SK-N-SH (cell line): ENCODE results near the gene ADAMTS2. TPM values are rescaled to one million over a fixed set of nuclear protein-coding genes. Genes with fewer than 3 reads are reported as not detected.

ENCODE experiments used
- CTCF ChIA-PET: fragments of 300-600, 350-600 bp; formaldehyde crosslinking; extraction: SDS; loops from one replicate; lab custom pipeline; 2021; lab: Yijun Ruan, JAX
- POLR2A ChIA-PET: fragments of 350-600 bp; sonication (Branson Sonifier 250); formaldehyde crosslinking; extraction: SDS; loops from one replicate; lab custom pipeline; 2020; ENCODE audit warnings: antibody characterized with exemption, inconsistent platforms; lab: Yijun Ruan, JAX
- DNase-seq: peaks from one replicate; pipeline ENCODE4 v3.0.0; 2012
- H2AFZ ChIP-seq: fragments of 200-600 bp; sonication (generic); 2 replicates; pipeline ENCODE4 v1.8.1; 2016; ENCODE audit warnings: antibody characterized with exemption, mild to moderate bottlenecking, low read depth
- H3F3A ChIP-seq: fragments of 200-600 bp; sonication (generic); replicated peaks from 2 replicates; pipeline ENCODE3; 2016; ENCODE audit warnings: antibody characterized with exemption, mild to moderate bottlenecking; ENCODE audit not compliant: insufficient read depth
- H3K27ac ChIP-seq, 2 experiments: fragments of 200-500 bp in 1 of 2; fragments of 200-600 bp in 1 of 2; sonication (Bioruptor generic) in 1 of 2; sonication (generic), shearing (Covaris generic) in 1 of 2; 2 replicates each; pipeline versions ENCODE4 v1.5.1 to v1.6.1; 2014 to 2016; ENCODE audit warnings: low read depth in 2 of 2, inconsistent platforms in 1 of 2, low read length in 1 of 2, mild to moderate bottlenecking in 1 of 2, mixed read lengths in 1 of 2
- H3K27me3 ChIP-seq: fragments of 200-600 bp; sonication (generic), shearing (Covaris generic); 2 replicates; pipeline ENCODE4 v1.6.1; 2016; ENCODE audit warnings: mixed run types; ENCODE audit not compliant: insufficient read depth
- H3K36me3 ChIP-seq, 2 experiments: fragments of 200-500 bp in 1 of 2; fragments of 200-600 bp in 1 of 2; sonication (Bioruptor generic) in 1 of 2; sonication (generic) in 1 of 2; replicated peaks in 1 of 2; 2 replicates each; pipeline versions ENCODE3 to v1.5.1; 2014 to 2016; ENCODE audit warnings: low read length in 1 of 2, mild to moderate bottlenecking in 1 of 2; ENCODE audit not compliant: insufficient read depth in 2 of 2, control insufficient read depth in 1 of 2
- H3K4me1 ChIP-seq, 2 experiments: fragments of 200-500 bp in 1 of 2; fragments of 200-600 bp in 1 of 2; sonication (Bioruptor generic) in 1 of 2; sonication (generic), shearing (Covaris generic) in 1 of 2; 2 replicates each; pipeline versions ENCODE4 v1.5.1 to v1.6.1; 2014 to 2016; ENCODE audit warnings: low read depth in 1 of 2, low read length in 1 of 2, mixed run types in 1 of 2; ENCODE audit not compliant: insufficient read depth in 2 of 2, control insufficient read depth in 1 of 2
- H3K4me2 ChIP-seq: fragments of 200-600 bp; sonication (generic), shearing (Covaris generic); 2 replicates; pipeline ENCODE4 v1.6.1; 2017; ENCODE audit warnings: mixed run types
- H3K4me3 ChIP-seq, 2 experiments: fragments of 200-500 bp in 1 of 2; fragments of 200-600 bp in 1 of 2; sonication (Bioruptor generic) in 1 of 2; sonication (generic), shearing (Covaris generic) in 1 of 2; 2 replicates each; pipeline versions ENCODE4 v1.5.1 to v1.8.1; 2014 to 2016; ENCODE audit warnings: low read depth in 2 of 2, inconsistent platforms in 1 of 2, low read length in 1 of 2, mild to moderate bottlenecking in 1 of 2, mixed read lengths in 1 of 2, moderate library complexity in 1 of 2
- H3K79me2 ChIP-seq: fragments of 200-600 bp; sonication (generic); 2 replicates; pipeline ENCODE4 v1.8.1; 2017; ENCODE audit warnings: mild to moderate bottlenecking; ENCODE audit not compliant: insufficient read depth
- H3K9ac ChIP-seq: fragments of 200-600 bp; sonication (generic); 2 replicates; pipeline ENCODE4 v1.6.1; 2017; ENCODE audit warnings: mixed run types
- H3K9me2 ChIP-seq: fragments of 200-600 bp; sonication (generic); 2 replicates; pipeline ENCODE4 v1.6.1; 2017; ENCODE audit warnings: mixed run types
- H3K9me3 ChIP-seq: fragments of 200-600 bp; sonication (generic); 2 replicates; pipeline ENCODE4 v1.6.1; 2017; ENCODE audit warnings: mixed run types, mild to moderate bottlenecking, moderate library complexity
- H4K20me1 ChIP-seq: fragments of 200-600 bp; sonication (generic); 2 replicates; pipeline ENCODE4 v1.6.1; 2017; ENCODE audit warnings: mild to moderate bottlenecking, mixed run types; ENCODE audit not compliant: insufficient read depth
- CHD2 ChIP-seq: fragments of 150-350 bp; IDR thresholded peaks from 2 replicates; pipeline ENCODE4 v1.6.1; 2018; ENCODE audit warnings: low read length; ENCODE audit not compliant: partially characterized antibody
- EZH2phosphoT487 ChIP-seq: fragments of 200-600 bp; sonication (generic); IDR thresholded peaks from 2 replicates; pipeline ENCODE4 v1.6.1; 2017; ENCODE audit warnings: low read depth, mixed run types, mild to moderate bottlenecking, antibody characterized with exemption, moderate library complexity, borderline replicate concordance
- FOSL2 ChIP-seq: IDR thresholded peaks from 2 replicates; pipeline ENCODE4 v1.4.0; 2012; ENCODE audit warnings: low read depth, mild to moderate bottlenecking, moderate library complexity, borderline replicate concordance
- GABPA ChIP-seq: IDR thresholded peaks from 2 replicates; pipeline ENCODE4 v1.4.0; 2012; ENCODE audit warnings: low read depth, mild to moderate bottlenecking
- GATA2 ChIP-seq: sonication (generic); formaldehyde crosslinking; IDR thresholded peaks from 2 replicates; pipeline ENCODE4 v1.5.0; 2020; ENCODE audit warnings: mild to moderate bottlenecking, missing genetic modification reagents
- JUND ChIP-seq: IDR thresholded peaks from 2 replicates; pipeline ENCODE4 v1.4.0; 2012
- MEF2A ChIP-seq: IDR thresholded peaks from 2 replicates; pipeline ENCODE4 v1.4.0; 2012; ENCODE audit warnings: low read depth, borderline replicate concordance
- RAD21 ChIP-seq: IDR thresholded peaks from 2 replicates; pipeline ENCODE4 v1.6.1; 2012; ENCODE audit warnings: mild to moderate bottlenecking, low read length
- RFX5 ChIP-seq: IDR thresholded peaks from 2 replicates; pipeline ENCODE4 v1.6.1; 2012; ENCODE audit warnings: mild to moderate bottlenecking, improper control_type of control experiment, low read length
- TCF12 ChIP-seq: IDR thresholded peaks from 2 replicates; pipeline ENCODE4 v1.4.0; 2012
- TEAD4 ChIP-seq: IDR thresholded peaks from 2 replicates; pipeline ENCODE4 v1.4.0; 2012; ENCODE audit warnings: mild to moderate bottlenecking, borderline replicate concordance; ENCODE audit not compliant: insufficient read depth
- YY1 ChIP-seq: IDR thresholded peaks from 2 replicates; pipeline ENCODE4 v1.4.0; 2012; ENCODE audit warnings: low read depth, mild to moderate bottlenecking
- WGBS: methylation state at CpG from one replicate; pipeline ENCODE4 v1.1.6; 2017; ENCODE audit warnings: low lambda C conversion rate; 5-methylcytosine and 5-hydroxymethylcytosine counted together
- polyA plus RNA-seq, 3 experiments: library from polyadenylated mRNA; depleted of rRNA; stranded (reverse); fragments of >200 nt; gene quantifications; 2 replicates each; pipeline ENCODE4 v1.2.3, GENCODE V29; 2012
- TF ChIP-seq, protein P1 (sequence below): fragments of 200-600 bp; sonication (generic); IDR thresholded peaks from 2 replicates; pipeline ENCODE4 v1.6.1; 2017; ENCODE audit warnings: antibody characterized with exemption, mild to moderate bottlenecking, moderate library complexity
- TF ChIP-seq, protein P2 (sequence below): IDR thresholded peaks from 2 replicates; pipeline ENCODE4 v1.4.0; 2012; ENCODE audit warnings: low read depth, borderline replicate concordance
- TF ChIP-seq, protein P3 (sequence below): IDR thresholded peaks from 2 replicates; pipeline ENCODE4 v1.4.0; 2012; ENCODE audit warnings: low read depth, borderline replicate concordance
- TF ChIP-seq, protein P4 (sequence below): fragments of 150-350 bp; IDR thresholded peaks from 2 replicates; pipeline ENCODE4 v1.6.1; 2017; ENCODE audit warnings: antibody characterized with exemption, low read length, low read depth, borderline replicate concordance
- TF ChIP-seq, protein P5 (sequence below): fragments of 150-350 bp; IDR thresholded peaks from 2 replicates; pipeline ENCODE4 v1.6.1; 2016; ENCODE audit warnings: mild to moderate bottlenecking, low read depth, low read length
- TF ChIP-seq, protein P6 (sequence below): IDR thresholded peaks from 2 replicates; pipeline ENCODE4 v1.6.1; 2012; ENCODE audit warnings: mild to moderate bottlenecking, low read depth, low read length, moderate library complexity
- TF ChIP-seq, protein P7 (sequence below): IDR thresholded peaks from 2 replicates; pipeline ENCODE4 v1.4.0; 2012; ENCODE audit warnings: low read depth

ADAMTS2 gene
- polyA plus RNA-seq, 1 of the 3 experiments (the other 2 are of a cell fraction) = 0.12 TPM

DNA sequence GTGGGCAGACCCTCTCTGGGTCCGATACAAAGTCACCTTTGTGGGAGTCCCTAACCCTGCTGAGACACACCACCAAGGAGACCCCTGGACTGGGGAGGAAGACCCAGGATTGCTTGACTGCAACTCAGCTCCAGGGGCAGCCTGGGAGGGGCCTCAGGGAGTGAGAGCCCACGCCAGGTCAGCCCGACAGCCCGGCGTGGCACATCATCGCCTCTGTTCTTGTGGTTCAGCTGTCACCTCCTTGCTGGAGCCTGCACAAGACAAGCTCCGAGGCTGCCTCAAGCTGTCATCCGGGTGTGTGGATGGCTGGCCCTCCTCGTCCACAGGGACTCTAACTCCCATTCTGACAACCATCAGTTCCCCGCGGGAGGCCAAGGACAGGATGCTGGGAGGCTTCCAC lies 151.5 kb downstream of the ADAMTS2 start:
- Histone ChIP-seq H3K4me3 (no peak overlapping the region), H3K79me2 (no peaks in the 10 kb centered on the region), H4K20me1 (no peaks in the 10 kb centered on the region), H3K9me3 (no peaks in the 10 kb centered on the region), H3F3A (no peaks in the 10 kb centered on the region), H3K4me1 (peaks cover 0 to 43% of the 10 kb centered on the region in 2 experiments; a peak in 1 of 4 replicates), H3K9ac (no peak overlapping the region), H3K4me2 (no peak overlapping the region), H2AFZ (no peak overlapping the region), H3K9me2 (no peaks in the 10 kb centered on the region), H3K36me3 (no peaks in the 10 kb centered on the region)
- POLR2A ChIA-PET = no interaction called here
- 36% methylated on average over 5 of the region's 11 CpGs for WGBS
- CTCF ChIA-PET = interaction anchor here (1.1 kb wide), 2 partner anchors 27 to 300 kb away, joined by 3 to 4 read pairs; no protein-coding TSS in a partner anchor
- TF ChIP-seq, protein P1, sequence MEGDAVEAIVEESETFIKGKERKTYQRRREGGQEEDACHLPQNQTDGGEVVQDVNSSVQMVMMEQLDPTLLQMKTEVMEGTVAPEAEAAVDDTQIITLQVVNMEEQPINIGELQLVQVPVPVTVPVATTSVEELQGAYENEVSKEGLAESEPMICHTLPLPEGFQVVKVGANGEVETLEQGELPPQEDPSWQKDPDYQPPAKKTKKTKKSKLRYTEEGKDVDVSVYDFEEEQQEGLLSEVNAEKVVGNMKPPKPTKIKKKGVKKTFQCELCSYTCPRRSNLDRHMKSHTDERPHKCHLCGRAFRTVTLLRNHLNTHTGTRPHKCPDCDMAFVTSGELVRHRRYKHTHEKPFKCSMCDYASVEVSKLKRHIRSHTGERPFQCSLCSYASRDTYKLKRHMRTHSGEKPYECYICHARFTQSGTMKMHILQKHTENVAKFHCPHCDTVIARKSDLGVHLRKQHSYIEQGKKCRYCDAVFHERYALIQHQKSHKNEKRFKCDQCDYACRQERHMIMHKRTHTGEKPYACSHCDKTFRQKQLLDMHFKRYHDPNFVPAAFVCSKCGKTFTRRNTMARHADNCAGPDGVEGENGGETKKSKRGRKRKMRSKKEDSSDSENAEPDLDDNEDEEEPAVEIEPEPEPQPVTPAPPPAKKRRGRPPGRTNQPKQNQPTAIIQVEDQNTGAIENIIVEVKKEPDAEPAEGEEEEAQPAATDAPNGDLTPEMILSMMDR = no peak
- TF ChIP-seq TCF12 (no peak), MEF2A (no peak), JUND (no peak), YY1 (no peak), RFX5 (no peak), TEAD4 (no peak), GABPA (no peak), GATA2 (no peak), RAD21 (no peak), FOSL2 (no peak), EZH2phosphoT487 (no peak), CHD2 (no peak)
- TF ChIP-seq, protein P2, sequence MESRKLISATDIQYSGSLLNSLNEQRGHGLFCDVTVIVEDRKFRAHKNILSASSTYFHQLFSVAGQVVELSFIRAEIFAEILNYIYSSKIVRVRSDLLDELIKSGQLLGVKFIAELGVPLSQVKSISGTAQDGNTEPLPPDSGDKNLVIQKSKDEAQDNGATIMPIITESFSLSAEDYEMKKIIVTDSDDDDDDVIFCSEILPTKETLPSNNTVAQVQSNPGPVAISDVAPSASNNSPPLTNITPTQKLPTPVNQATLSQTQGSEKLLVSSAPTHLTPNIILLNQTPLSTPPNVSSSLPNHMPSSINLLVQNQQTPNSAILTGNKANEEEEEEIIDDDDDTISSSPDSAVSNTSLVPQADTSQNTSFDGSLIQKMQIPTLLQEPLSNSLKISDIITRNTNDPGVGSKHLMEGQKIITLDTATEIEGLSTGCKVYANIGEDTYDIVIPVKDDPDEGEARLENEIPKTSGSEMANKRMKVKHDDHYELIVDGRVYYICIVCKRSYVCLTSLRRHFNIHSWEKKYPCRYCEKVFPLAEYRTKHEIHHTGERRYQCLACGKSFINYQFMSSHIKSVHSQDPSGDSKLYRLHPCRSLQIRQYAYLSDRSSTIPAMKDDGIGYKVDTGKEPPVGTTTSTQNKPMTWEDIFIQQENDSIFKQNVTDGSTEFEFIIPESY = no peak
- TF ChIP-seq, protein P3, sequence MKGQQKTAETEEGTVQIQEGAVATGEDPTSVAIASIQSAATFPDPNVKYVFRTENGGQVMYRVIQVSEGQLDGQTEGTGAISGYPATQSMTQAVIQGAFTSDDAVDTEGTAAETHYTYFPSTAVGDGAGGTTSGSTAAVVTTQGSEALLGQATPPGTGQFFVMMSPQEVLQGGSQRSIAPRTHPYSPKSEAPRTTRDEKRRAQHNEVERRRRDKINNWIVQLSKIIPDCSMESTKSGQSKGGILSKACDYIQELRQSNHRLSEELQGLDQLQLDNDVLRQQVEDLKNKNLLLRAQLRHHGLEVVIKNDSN = no peak
- TF ChIP-seq, protein P4, sequence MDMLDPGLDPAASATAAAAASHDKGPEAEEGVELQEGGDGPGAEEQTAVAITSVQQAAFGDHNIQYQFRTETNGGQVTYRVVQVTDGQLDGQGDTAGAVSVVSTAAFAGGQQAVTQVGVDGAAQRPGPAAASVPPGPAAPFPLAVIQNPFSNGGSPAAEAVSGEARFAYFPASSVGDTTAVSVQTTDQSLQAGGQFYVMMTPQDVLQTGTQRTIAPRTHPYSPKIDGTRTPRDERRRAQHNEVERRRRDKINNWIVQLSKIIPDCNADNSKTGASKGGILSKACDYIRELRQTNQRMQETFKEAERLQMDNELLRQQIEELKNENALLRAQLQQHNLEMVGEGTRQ = no peak
- TF ChIP-seq, protein P5, sequence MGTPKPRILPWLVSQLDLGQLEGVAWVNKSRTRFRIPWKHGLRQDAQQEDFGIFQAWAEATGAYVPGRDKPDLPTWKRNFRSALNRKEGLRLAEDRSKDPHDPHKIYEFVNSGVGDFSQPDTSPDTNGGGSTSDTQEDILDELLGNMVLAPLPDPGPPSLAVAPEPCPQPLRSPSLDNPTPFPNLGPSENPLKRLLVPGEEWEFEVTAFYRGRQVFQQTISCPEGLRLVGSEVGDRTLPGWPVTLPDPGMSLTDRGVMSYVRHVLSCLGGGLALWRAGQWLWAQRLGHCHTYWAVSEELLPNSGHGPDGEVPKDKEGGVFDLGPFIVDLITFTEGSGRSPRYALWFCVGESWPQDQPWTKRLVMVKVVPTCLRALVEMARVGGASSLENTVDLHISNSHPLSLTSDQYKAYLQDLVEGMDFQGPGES = no peak
- TF ChIP-seq, protein P6, sequence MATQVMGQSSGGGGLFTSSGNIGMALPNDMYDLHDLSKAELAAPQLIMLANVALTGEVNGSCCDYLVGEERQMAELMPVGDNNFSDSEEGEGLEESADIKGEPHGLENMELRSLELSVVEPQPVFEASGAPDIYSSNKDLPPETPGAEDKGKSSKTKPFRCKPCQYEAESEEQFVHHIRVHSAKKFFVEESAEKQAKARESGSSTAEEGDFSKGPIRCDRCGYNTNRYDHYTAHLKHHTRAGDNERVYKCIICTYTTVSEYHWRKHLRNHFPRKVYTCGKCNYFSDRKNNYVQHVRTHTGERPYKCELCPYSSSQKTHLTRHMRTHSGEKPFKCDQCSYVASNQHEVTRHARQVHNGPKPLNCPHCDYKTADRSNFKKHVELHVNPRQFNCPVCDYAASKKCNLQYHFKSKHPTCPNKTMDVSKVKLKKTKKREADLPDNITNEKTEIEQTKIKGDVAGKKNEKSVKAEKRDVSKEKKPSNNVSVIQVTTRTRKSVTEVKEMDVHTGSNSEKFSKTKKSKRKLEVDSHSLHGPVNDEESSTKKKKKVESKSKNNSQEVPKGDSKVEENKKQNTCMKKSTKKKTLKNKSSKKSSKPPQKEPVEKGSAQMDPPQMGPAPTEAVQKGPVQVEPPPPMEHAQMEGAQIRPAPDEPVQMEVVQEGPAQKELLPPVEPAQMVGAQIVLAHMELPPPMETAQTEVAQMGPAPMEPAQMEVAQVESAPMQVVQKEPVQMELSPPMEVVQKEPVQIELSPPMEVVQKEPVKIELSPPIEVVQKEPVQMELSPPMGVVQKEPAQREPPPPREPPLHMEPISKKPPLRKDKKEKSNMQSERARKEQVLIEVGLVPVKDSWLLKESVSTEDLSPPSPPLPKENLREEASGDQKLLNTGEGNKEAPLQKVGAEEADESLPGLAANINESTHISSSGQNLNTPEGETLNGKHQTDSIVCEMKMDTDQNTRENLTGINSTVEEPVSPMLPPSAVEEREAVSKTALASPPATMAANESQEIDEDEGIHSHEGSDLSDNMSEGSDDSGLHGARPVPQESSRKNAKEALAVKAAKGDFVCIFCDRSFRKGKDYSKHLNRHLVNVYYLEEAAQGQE = no peak
- TF ChIP-seq, protein P7, sequence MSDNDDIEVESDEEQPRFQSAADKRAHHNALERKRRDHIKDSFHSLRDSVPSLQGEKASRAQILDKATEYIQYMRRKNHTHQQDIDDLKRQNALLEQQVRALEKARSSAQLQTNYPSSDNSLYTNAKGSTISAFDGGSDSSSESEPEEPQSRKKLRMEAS = no peak
- TF ChIP-seq, all 33 proteins: peak for 0
- Histone ChIP-seq H3K27me3 (no peaks in the 10 kb centered on the region), H3K27ac (no peak overlapping the region; a peak in 1 of 4 replicates)
- no peak for DNase-seq
